A549 (cell line): ENCODE measurements around the gene CENPE. TPM values are rescaled to one million over a fixed set of nuclear protein-coding genes. Genes with fewer than 3 reads are reported as not detected.

Experiments used
- ATAC-seq, 2 experiments: fragments of 200-7000 bp in 1 of 2; fragments of >200 bp in 1 of 2; cut with Nextera tagmentation in 1 of 2; cut with Tn5 transposase in 1 of 2; 3 replicates each; pipeline versions ENCODE4 v1.8.0 to v1.9.1; 2018 to 2020; ENCODE audit warnings: mild to moderate bottlenecking in 1 of 2, moderate library complexity in 1 of 2
- CTCF ChIA-PET: fragments of 300-600 bp; sonication (Branson Sonifier 250); formaldehyde crosslinking; extraction: SDS; loops from one replicate; lab custom pipeline; 2021; ENCODE audit warnings: antibody characterized with exemption, inconsistent platforms; lab: Yijun Ruan, JAX
- POLR2A ChIA-PET: fragments of 350-600 bp; formaldehyde crosslinking; extraction: SDS; loops from one replicate; lab custom pipeline; 2021; ENCODE audit warnings: antibody characterized with exemption, inconsistent platforms; lab: Yijun Ruan, JAX
- DNase-seq, 2 experiments: peaks; one replicate each; pipeline versions ENCODE4 v3.0.0 to v3.0.0-alpha.2; 2011 to 2016; ENCODE audit warnings: low read depth in 1 of 2, low spot score in 1 of 2
- FAIRE-seq: peaks from 2 replicates; lab custom pipeline; 2011; peaks lifted over from hg19 to GRCh38; lab: Jason Lieb, UNC
- H3K27ac ChIP-seq, 2 experiments: fragments of >200 bp; sonication (Bioruptor Twin); formaldehyde crosslinking; 3 replicates each; pipeline ENCODE4 v1.5.1; 2016 to 2017
- H3K4me1 ChIP-seq: fragments of >200 bp; sonication (Bioruptor Twin); formaldehyde crosslinking; 3 replicates; pipeline ENCODE4 v1.6.1; 2016
- H3K4me2 ChIP-seq: fragments of >200 bp; sonication (Bioruptor Twin); formaldehyde crosslinking; 3 replicates; pipeline ENCODE4 v1.6.1; 2016
- H3K4me3 ChIP-seq: fragments of >200 bp; sonication (Bioruptor Twin); formaldehyde crosslinking; 3 replicates; pipeline ENCODE4 v1.5.1; 2016
- H3K9me3 ChIP-seq: fragments of >200 bp; sonication (Bioruptor Twin); formaldehyde crosslinking; 3 replicates; pipeline ENCODE4 v1.6.1; 2016
- CBX2 ChIP-seq: fragments of 200-600 bp; sonication (generic); IDR thresholded peaks from 2 replicates; pipeline ENCODE4 v1.6.1; 2016; ENCODE audit warnings: low read depth, mild to moderate bottlenecking, borderline replicate concordance
- CBX8 ChIP-seq: fragments of 200-600 bp; sonication (generic); IDR thresholded peaks from 2 replicates; pipeline ENCODE4 v1.6.1; 2016
- ESRRA ChIP-seq: fragments of 150-350 bp; IDR thresholded peaks from 2 replicates; pipeline ENCODE4 v1.6.1; 2014; ENCODE audit warnings: mild to moderate bottlenecking, low read length, borderline replicate concordance
- FOSL2 ChIP-seq, 2 experiments: fragments of 450-650 bp in 1 of 2; fragments of >200 bp in 1 of 2; sonication (Bioruptor Twin) in 1 of 2; formaldehyde crosslinking; IDR thresholded peaks; 2 replicates each; pipeline versions ENCODE4 v1.5.0 to v1.6.1; 2016 to 2020; ENCODE audit warnings: mild to moderate bottlenecking in 1 of 2, moderate library complexity in 1 of 2
- FOXS1 ChIP-seq: fragments of 250-450 bp; sonication (Bioruptor Pico); IDR thresholded peaks from 2 replicates; pipeline ENCODE4 v1.5.0; 2020; ENCODE audit warnings: mild to moderate bottlenecking, moderate library complexity
- HEYL ChIP-seq: fragments of 250-450 bp; sonication (Bioruptor Pico); IDR thresholded peaks from 2 replicates; pipeline ENCODE4 v1.8.0; 2021; ENCODE audit warnings: mild to moderate bottlenecking, moderate library complexity
- NFE2L2 ChIP-seq: fragments of 150-350 bp; conservative IDR thresholded peaks from 2 replicates; pipeline ENCODE4 v1.6.1; 2014; ENCODE audit warnings: low read length
- NPAS2 ChIP-seq: fragments of 250-450 bp; sonication (Bioruptor Pico); IDR thresholded peaks from 2 replicates; pipeline ENCODE4 v1.8.0; 2022; ENCODE audit warnings: mild to moderate bottlenecking, moderate library complexity, borderline replicate concordance
- POLR2A ChIP-seq: IDR thresholded peaks from 2 replicates; pipeline ENCODE4 v1.6.1; 2012; ENCODE audit warnings: mild to moderate bottlenecking, low read length
- RFX5 ChIP-seq: fragments of 450-650 bp; IDR thresholded peaks from 2 replicates; pipeline ENCODE4 v1.7.1; 2014; ENCODE audit warnings: antibody characterized with exemption, mild to moderate bottlenecking, moderate library complexity
- SMC3 ChIP-seq: fragments of >200 bp; sonication (Bioruptor Twin); formaldehyde crosslinking; IDR thresholded peaks from 3 replicates; pipeline ENCODE4 v1.6.1; 2018; ENCODE audit warnings: inconsistent platforms
- TFCP2L1 ChIP-seq: fragments of 250-450 bp; sonication (Bioruptor Pico); IDR thresholded peaks from 2 replicates; pipeline ENCODE4 v1.5.0; 2021; ENCODE audit warnings: mild to moderate bottlenecking
- ZNF302 ChIP-seq: fragments of 250-450 bp; sonication (Bioruptor Pico); IDR thresholded peaks from 2 replicates; pipeline ENCODE4 v1.9.0; 2021; ENCODE audit warnings: inconsistent platforms, mild to moderate bottlenecking, moderate library complexity
- WGBS: methylation state at CpG from one replicate; pipeline ENCODE4 v1.1.6; 2017; ENCODE audit errors: missing lambda C conversion rate; 5-methylcytosine and 5-hydroxymethylcytosine counted together
- polyA plus RNA-seq, 4 experiments: library from polyadenylated mRNA; depleted of rRNA in 3 of 4; stranded (reverse); fragments of >200 nt; fragmentation: RNase III in 1 of 4; extraction: RNeasy Plus Mini Kit Qiagen cat#74134 plus additional on column Dnase treatment in 1 of 4; gene quantifications; 2 replicates in 3 of 4; 3 replicates in 1 of 4; pipeline ENCODE4 v1.2.3, GENCODE V29; 2011 to 2017
- TF ChIP-seq, protein P1 (sequence below): fragments of >200 bp; sonication (Bioruptor Twin); formaldehyde crosslinking; IDR thresholded peaks from 2 replicates; pipeline ENCODE4 v1.6.1; 2016
- TF ChIP-seq, protein P2 (sequence below): fragments of 450-650 bp; IDR thresholded peaks from 2 replicates; pipeline ENCODE4 v1.6.1; 2014; ENCODE audit warnings: antibody characterized with exemption
- TF ChIP-seq, protein P3 (sequence below): fragments of >200 bp; sonication (Bioruptor Twin); formaldehyde crosslinking; IDR thresholded peaks from 3 replicates; pipeline ENCODE4 v1.6.1; 2016
- TF ChIP-seq, protein P4 (sequence below): IDR thresholded peaks from 2 replicates; pipeline ENCODE4 v1.6.1; 2012
- TF ChIP-seq, protein P5 (sequence below): fragments of 250-450 bp; sonication (Bioruptor Pico); IDR thresholded peaks from 2 replicates; pipeline ENCODE4 v1.5.0; 2021; ENCODE audit warnings: mild to moderate bottlenecking, moderate library complexity, borderline replicate concordance

The CENPE gene
- polyA plus RNA-seq, 2 of the 4 experiments (the other 2 are of a cell fraction) = 6.3 to 15.9 TPM

DNA sequence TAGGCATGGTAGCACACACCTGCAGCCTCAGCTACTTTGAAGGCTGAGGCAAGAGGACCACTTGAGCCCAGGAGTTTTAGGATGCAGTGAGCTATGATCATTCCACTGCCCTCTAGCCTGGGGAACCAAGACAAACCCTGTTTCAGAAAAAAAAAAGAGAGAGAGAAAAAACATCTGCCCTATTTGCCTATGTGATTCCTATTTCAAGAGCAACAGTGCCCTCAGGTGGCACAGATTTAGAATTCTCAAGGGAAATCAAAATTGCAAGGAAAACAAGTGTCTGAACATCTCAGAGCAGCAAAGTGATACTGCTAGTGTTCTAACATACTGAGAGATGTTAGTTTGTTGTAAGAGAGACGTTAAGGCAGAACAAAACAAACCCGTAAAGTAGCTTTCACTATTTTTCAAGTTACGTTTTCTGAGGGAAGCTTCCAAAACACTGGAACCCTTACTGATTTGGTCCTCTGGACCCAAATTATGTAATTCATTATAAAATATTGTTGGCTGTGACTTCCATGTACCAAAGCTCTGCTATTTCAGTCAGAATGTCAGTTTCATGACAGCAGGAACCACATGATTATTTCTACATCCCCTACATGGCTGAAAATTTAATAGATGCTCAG lies 106.4 kb downstream of the CENPE start (continued):
- TF ChIP-seq CBX2 = no peak

DNA sequence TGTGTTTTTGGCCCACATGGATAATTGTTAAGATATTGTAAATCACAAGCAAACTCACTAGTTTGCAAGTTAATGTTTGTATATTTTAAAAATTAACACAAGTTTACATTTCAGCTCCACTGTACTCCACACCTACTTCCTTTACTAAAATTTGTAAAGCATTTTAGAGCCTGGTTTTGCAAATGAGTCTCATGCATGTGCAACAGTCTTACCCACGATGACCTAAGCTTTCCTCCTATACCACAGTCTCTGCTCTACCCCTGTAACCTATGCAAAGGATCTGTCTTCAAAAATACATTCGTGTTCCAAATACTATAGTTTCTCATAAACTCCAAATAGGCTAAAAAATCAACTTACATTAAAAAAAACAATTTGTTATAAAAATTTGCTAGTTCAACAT lies 108.7 kb downstream of the CENPE start:
- H3K9me3 ChIP-seq = no peaks in the 10 kb centered on the region
- no peak overlapping the region for H3K27ac ChIP-seq
- ATAC-seq (no peak), DNase-seq (no peak), FAIRE-seq (no peak)
- no peak overlapping the region for H3K4me3 ChIP-seq
- 35% methylated on average over 2 of the region's 2 CpGs for WGBS
- no peaks in the 10 kb centered on the region; the same call in 2 of the 3 replicates for H3K4me1 ChIP-seq
- H3K4me2 ChIP-seq = no peak overlapping the region
- POLR2A ChIA-PET = no interaction called here
- TF ChIP-seq, protein P1, sequence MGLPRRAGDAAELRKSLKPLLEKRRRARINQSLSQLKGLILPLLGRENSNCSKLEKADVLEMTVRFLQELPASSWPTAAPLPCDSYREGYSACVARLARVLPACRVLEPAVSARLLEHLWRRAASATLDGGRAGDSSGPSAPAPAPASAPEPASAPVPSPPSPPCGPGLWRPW = no peak
- no peak for TF ChIP-seq RFX5
- TF ChIP-seq, protein P2, sequence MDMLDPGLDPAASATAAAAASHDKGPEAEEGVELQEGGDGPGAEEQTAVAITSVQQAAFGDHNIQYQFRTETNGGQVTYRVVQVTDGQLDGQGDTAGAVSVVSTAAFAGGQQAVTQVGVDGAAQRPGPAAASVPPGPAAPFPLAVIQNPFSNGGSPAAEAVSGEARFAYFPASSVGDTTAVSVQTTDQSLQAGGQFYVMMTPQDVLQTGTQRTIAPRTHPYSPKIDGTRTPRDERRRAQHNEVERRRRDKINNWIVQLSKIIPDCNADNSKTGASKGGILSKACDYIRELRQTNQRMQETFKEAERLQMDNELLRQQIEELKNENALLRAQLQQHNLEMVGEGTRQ = no peak
- TF ChIP-seq ZNF302 = no peak
- TF ChIP-seq, all 56 proteins: peak for 0
- CTCF ChIA-PET = interaction anchor here (1.3 to 3.9 kb wide), 4 partner anchors 8 to 469 kb away, joined by 6 to 27 read pairs (median 20); partner anchors contain the start of gene BDH2

DNA sequence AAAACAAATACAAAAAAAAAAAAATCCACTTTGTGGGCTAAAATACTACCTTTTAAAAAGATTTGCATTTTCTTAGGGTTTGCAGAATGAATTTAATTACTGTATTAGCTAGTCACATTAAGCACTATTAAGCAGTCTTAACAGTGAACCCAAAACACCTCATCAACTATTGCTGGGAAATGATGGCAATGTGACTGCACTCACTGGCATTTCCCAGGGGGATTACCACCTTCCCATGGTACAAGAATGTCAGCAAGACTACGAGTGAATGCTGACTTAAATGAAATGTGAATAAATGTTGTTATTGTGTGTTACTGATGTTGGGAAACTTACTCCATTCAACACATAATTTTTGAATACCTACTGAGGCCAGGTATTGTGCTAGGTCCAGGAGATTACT lies 111.6 kb downstream of the CENPE start:
- POLR2A ChIA-PET = no interaction called here
- 38% methylated on average over 1 of the region's 1 CpG for WGBS
- Histone ChIP-seq H3K4me1 (no peaks in the 10 kb centered on the region; the same call in 2 of the 3 replicates), H3K9me3 (no peaks in the 10 kb centered on the region), H3K27ac (no peak overlapping the region), H3K4me3 (no peak overlapping the region), H3K4me2 (no peak overlapping the region)
- TF ChIP-seq, protein P3, sequence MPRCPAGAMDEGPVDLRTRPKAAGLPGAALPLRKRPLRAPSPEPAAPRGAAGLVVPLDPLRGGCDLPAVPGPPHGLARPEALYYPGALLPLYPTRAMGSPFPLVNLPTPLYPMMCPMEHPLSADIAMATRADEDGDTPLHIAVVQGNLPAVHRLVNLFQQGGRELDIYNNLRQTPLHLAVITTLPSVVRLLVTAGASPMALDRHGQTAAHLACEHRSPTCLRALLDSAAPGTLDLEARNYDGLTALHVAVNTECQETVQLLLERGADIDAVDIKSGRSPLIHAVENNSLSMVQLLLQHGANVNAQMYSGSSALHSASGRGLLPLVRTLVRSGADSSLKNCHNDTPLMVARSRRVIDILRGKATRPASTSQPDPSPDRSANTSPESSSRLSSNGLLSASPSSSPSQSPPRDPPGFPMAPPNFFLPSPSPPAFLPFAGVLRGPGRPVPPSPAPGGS = no peak
- TF ChIP-seq NPAS2 (CRISPR knock-in tag) = no peak
- no peak for TF ChIP-seq TFCP2L1 (CRISPR knock-in tag)
- no peak for TF ChIP-seq CBX8
- no peak for TF ChIP-seq RFX5
- CTCF ChIA-PET = interaction anchor here (0.7 kb wide), 1 partner anchor 12 kb away, joined by 3 read pairs; no protein-coding TSS in a partner anchor
- DNase-seq (no peak), ATAC-seq (no peak), FAIRE-seq (no peak)

DNA sequence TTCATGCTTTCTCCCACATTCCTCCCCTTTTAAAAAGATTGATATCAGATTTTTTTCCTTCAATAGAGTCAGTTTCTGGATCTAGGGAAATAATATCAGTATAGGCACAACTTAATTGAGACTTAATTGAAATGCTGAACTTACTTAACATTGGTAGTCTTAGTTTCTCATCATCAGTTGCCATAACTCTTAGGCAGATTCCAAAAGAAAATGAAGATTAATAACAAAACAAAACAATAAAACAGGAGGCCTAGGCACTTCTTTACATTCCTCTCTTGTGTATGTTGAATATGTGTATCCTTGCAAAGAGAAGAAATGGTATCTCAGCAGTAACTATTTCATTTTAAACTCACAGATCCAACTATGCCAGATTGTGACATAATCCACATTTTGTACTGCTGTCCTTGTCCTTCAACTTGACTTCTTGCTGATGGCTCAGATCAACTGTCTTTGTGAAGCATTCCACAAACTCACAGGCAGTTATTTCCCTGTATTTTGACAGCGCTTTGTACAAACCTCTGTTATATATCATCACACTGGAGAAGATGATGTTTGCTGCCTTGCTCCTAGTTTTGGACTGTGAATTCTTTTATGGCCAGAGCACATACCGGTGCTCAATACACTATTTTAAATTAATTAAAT lies 112.5 kb downstream of the CENPE start:
- no peak overlapping the region for H3K27ac ChIP-seq
- WGBS = 92% methylated on average over 2 of the region's 2 CpGs
- H3K4me2 ChIP-seq = no peak overlapping the region
- H3K4me3 ChIP-seq = no peak overlapping the region
- POLR2A ChIA-PET = no interaction called here
- no peak for TF ChIP-seq CBX2
- TF ChIP-seq, protein P4, sequence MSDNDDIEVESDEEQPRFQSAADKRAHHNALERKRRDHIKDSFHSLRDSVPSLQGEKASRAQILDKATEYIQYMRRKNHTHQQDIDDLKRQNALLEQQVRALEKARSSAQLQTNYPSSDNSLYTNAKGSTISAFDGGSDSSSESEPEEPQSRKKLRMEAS = no peak
- no peak for TF ChIP-seq CBX8
- no peak for TF ChIP-seq HEYL (CRISPR knock-in tag)
- no peak for TF ChIP-seq SMC3
- TF ChIP-seq, protein P5, sequence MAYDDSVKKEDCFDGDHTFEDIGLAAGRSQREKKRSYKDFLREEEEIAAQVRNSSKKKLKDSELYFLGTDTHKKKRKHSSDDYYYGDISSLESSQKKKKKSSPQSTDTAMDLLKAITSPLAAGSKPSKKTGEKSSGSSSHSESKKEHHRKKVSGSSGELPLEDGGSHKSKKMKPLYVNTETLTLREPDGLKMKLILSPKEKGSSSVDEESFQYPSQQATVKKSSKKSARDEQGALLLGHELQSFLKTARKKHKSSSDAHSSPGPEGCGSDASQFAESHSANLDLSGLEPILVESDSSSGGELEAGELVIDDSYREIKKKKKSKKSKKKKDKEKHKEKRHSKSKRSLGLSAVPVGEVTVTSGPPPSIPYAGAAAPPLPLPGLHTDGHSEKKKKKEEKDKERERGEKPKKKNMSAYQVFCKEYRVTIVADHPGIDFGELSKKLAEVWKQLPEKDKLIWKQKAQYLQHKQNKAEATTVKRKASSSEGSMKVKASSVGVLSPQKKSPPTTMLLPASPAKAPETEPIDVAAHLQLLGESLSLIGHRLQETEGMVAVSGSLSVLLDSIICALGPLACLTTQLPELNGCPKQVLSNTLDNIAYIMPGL = no peak
- TF ChIP-seq NFE2L2 = no peak
- TF ChIP-seq ESRRA = no peak
- TF ChIP-seq FOXS1 (CRISPR knock-in tag) = no peak
- no peak for TF ChIP-seq FOSL2 (IDR thresholded peaks at IDR 0.05)
- no peak for TF ChIP-seq FOSL2 (CRISPR knock-in tag; IDR thresholded peaks at IDR 0.05)
- TF ChIP-seq, protein P3 = no peak
- TF ChIP-seq POLR2A = no peak
- TF ChIP-seq, protein P2 = no peak
- H3K4me1 ChIP-seq = no peaks in the 10 kb centered on the region
- DNase-seq (no peak), ATAC-seq (no peak), FAIRE-seq (no peak)
- no peaks in the 10 kb centered on the region for H3K9me3 ChIP-seq
- CTCF ChIA-PET = interaction anchor here (0.7 kb wide), 1 partner anchor 11 kb away, joined by 3 read pairs; no protein-coding TSS in a partner anchor
